Retinal pigment epithelial cell (primary cell): Measurements from ENCODE around the gene MRPS18C.
"Not testable (repeated sequence)": the region's sequence is repeated elsewhere in the genome, so short reads cannot be mapped to it uniquely, and the experiment has no call there.

Experiments used
- DNase-seq: peaks from one replicate; pipeline ENCODE4 v3.0.0-alpha.2; 2010; ENCODE audit warnings: low read depth
- H3K4me3 ChIP-seq: 2 replicates; pipeline ENCODE4 v1.5.1; 2011; ENCODE audit warnings: mild to moderate bottlenecking, low read length, control low read depth, moderate library complexity
- TF ChIP-seq, protein P1 (sequence below): conservative IDR thresholded peaks from 2 replicates; pipeline ENCODE4 v1.5.1; 2011; ENCODE audit warnings: low read depth, low read length, control low read depth, inconsistent platforms

The MRPS18C gene

DNA sequence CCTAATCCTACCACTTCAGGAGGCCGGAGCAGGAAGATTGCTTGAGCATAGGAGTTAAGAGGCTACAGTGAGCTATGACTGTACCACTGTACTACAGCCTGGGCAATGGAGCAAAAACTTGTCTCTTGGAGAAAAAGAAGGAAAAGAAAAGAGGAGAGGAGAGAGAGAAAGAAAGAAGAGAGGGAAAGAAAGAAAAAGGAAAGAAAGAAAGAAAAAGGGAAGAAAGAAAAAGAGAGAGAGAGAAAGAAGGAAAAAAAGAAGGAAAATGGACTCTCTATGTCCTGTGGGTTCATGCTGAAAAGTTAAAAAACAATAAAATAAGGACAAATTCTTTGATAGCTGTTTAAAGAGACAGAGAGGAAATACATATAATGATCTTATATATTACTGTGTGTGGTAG lies 42.3 kb downstream of the MRPS18C start:
- H3K4me3 ChIP-seq: no peak overlapping the region
- no peak for DNase-seq
- TF ChIP-seq, protein P1, sequence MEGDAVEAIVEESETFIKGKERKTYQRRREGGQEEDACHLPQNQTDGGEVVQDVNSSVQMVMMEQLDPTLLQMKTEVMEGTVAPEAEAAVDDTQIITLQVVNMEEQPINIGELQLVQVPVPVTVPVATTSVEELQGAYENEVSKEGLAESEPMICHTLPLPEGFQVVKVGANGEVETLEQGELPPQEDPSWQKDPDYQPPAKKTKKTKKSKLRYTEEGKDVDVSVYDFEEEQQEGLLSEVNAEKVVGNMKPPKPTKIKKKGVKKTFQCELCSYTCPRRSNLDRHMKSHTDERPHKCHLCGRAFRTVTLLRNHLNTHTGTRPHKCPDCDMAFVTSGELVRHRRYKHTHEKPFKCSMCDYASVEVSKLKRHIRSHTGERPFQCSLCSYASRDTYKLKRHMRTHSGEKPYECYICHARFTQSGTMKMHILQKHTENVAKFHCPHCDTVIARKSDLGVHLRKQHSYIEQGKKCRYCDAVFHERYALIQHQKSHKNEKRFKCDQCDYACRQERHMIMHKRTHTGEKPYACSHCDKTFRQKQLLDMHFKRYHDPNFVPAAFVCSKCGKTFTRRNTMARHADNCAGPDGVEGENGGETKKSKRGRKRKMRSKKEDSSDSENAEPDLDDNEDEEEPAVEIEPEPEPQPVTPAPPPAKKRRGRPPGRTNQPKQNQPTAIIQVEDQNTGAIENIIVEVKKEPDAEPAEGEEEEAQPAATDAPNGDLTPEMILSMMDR: no peak

DNA sequence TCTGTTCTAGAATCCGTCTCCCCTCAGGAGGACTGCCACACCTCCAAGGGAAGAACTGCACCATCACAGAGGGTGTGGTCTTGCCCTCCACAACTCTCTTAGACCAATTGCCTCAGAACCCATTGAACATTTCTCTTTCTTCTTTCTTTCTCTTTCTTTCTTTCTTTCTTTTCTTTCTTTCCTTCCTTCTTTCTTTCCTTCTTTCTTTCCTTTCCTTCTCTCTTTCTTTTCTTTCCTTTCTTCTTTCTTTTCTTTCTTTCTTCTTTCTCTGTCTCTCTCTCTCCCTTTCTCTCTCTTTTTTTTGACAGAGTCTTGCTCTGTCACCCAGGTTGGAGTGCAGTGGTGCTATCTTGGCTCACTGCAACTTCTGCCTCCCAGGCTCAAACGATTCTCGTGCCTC lies 45.8 kb downstream of the MRPS18C start:
- DNase-seq, H3K4me3 ChIP-seq: not testable (repeated sequence)

DNA sequence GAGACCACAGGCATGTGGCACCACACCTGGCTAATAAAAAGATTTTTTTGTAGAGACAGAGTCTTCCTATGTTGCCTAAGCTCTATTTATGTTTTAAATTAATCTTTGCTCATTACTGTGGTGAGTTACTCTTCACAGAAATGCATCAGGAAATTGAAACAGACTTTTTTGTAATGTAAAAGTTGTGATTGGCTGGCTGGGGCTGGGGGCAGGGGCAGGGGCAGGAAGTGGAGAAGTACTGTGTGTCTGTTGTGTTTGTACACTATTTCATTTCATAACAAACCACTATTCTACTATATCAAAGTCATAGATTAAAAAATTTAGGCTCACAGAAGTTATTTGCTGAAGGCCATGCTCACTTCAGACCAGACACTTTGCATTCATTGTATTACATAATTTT lies 48.1 kb downstream of the MRPS18C start:
- TF ChIP-seq, protein P1: no peak
- DNase-seq: no peak
- H3K4me3 ChIP-seq: no peak overlapping the region

DNA sequence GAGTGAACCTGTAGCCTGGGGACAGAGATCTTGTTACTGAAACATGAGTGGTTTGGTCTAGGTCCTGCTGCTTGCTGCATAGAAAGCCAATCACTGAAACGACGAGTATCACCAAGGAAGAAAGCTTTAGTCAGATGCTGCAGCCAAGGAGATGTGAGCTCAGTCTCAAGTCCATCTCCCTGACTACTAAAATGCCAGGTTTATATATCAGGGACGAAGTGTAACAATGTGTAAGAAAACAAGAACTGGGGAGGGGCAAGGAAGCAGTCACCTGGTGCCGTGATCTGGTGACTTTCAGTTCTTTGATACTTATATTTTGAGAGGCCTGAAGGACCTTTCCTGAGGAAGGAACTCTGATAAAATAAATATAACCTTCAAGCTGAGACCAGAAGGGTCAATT lies 48.6 kb downstream of the MRPS18C start:
- DNase-seq: no peak
- TF ChIP-seq, protein P1: no peak
- H3K4me3 ChIP-seq: no peak overlapping the region

DNA sequence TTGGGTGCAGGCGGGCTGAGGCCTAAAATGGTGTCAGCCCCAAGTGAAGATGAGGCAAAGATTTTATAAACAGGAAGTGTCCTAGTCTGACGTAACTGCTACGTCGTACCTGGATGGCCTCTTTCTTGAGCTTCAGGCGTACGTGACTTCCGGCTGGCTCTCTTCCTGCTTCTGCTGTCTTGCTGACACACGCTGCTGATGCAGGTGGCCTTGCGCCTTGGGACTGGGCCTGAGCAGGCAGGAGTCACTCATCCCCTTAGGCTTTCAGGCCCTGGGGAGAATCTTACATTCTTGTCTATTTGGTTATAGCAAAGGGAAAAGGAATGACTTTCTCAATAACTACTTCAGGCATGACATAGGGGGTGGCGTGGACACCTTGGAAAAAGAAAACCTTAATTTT lies 49.1 kb downstream of the MRPS18C start:
- DNase-seq: no peak
- TF ChIP-seq, protein P1: no peak
- no peak overlapping the region for H3K4me3 ChIP-seq

DNA sequence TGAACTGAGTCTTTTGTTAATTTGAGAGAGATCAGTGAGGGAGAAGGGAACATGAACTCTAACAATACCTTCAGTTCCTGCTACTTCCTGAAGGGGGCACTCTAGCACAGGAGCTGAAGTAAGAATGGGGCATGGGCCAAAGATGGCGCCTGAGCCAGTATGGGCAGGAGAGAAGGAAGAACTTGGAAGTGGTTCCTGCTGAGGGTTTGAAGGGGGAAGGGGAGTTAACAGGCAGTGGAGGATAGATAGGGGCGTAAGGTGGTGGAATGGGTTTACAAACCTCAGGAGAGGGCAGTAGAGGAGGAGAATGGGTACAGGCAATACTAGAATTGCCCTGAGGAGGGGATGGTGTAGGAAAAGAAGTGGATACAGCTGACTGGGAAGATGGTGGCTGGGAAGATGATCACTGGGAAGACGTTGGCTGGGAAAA lies 53.3 kb downstream of the MRPS18C start:
- TF ChIP-seq, protein P1: peak; percentile 63
- not testable (repeated sequence) for DNase-seq, H3K4me3 ChIP-seq

DNA sequence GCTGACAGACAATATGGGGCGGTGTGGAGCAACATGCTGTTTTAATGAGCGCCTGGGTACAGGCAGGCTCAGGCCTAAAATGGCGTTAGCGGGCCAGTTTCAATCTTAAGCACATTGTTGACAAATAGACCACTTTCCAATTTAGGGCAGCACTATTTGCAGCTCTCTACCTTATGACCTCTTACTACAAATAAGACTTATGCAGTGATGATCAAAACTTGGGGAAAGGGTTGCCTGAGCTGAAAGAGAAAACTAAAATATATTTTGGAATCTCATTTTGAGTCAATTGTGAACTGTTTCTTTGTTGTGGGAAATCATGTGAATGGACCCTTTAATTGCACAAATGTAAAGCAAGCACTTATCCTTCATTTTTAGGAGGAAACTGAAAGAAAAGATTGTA lies 54.6 kb downstream of the MRPS18C start:
- no peak for DNase-seq

More for the DNA sequence above, 54.6 kb downstream of the MRPS18C start:
- TF ChIP-seq, protein P1: no peak
- no peak overlapping the region for H3K4me3 ChIP-seq
